ENCODE data around the gene AZIN2.

The AZIN2 gene

DNA sequence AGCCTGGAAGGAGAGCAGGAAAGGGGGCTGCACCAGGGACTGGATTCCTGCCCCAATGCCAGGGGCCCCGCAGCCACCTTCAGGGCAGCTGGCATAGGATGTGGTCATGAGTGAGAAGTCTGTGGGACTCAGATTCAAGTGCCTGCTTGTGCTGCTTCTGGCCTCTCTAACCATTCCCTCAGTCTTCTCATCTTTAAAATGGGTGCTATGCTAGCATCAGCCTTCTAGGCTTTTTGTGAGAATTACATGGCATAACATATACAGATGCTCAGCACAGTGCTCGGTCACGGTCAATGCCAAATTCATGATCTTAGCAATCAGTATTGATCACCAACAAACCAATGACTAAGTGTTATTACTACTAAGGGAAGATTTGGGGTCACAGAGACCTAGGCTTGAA lies 77.4 kb downstream of the AZIN2 start:
- DNase-seq, result no peak

DNA sequence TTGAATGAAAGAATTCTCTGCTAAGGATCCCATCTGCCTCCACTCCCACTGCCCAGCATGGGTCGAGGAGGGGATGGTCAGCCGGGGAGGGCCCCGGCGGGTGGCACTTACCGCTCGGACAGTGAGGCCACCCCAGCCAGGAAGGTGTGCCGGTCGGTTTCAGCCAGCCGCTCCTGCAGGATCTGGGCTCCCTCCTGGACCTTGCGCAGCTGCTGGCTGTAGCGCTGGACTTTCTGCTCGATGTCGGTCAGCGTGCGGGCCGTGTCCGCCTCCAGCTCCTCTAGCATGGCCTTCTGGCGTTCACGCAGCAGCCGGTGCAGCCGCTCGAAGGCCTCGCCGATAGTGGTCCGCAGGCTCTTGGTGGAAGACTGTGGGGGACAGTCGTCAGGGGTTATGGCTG lies 78.6 kb downstream of the AZIN2 start:
- DNase-seq, result no peak

DNA sequence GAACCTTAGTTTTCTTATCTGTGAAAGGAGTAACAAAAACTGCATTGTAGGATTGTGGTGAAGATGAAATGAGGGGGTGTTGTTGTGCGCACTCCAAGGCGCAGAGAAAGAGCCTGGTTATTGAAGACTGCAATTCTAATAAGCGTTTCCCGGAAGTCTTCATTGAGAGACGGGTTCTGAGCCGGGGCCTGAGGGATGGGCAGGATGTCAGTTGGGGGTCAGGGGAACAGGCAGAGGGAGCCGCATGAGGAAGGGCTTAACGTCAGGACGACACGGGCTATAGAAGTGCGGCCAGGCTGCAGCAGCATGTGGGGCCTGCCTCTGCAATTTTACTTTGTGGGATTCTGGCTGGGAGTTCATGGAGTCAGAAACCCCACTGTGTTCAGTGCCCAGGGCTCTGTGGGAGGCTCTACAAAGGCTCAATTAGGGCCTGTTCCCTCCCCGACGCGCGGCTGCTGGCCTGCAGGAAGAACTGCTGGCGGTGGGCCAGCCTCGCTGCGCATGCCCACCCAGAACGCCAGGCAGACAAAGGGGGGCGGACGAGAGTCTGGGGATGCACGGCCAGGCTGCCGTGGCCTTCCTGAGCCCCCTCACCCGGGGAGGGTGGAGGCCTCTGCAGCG lies 80.2 kb downstream of the AZIN2 start:
- no peak for DNase-seq

DNA sequence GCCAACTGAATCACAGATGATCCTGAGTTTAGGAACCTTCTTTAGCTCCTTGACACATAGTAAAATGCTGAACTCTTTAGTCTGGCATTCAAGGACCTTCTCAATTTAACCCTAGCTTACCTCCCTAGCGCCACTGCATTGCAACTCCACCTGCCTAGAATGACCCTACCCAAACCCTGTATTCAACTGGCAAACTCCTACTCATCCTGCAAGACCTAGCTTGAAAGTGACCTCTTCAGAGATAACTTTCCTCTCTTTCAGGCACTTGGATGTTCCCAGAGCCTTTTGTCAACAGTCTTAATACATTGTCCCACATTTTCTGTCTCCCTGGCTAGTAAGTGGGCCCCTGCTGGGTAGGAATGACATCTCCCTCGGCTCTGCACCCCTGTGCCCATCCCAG lies 81.2 kb downstream of the AZIN2 start:
- DNase-seq, result no peak

DNA sequence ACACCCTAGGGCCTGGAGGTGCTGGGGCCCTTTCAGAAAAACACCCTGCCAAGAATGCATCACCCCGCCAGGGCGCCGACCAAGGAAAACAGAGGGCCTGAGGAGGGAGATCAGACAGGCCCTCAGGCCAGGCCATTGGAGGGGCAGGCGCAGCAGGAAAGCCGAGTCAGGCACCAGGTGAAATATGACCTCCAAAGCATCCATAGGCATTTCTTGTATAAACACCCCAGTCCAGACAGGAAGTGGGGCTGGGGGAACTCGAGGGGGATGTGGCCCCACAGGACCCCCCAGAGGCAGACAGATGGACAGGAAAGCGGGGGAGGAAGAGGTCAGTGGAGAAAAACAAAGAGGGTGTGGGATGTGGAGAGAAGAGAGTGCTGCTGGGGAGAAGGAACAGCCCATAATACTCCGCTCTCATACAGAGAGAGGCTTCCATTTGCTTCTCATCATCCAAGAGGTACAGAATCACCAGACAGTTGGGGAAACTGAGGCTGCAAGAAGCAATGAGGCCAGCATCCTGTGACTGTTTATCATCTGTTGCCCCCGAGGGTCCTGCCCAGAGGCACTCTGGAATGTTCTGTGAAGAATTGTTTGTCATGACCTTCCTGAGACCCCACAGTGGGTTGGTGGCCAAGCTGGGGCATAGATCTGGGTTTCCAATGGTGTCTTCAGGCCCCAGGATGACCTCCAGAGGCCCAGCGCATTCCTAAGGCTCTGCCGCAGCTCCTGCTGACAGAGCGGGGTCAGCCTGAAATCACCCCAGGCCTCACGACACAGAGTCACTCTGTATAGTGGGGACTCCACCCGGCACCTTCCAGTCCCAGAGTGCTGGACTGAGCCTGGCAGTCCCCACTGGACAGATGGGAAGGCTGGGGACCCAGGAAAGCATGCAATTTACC lies 82.9 kb downstream of the AZIN2 start:
- no peak for DNase-seq

DNA sequence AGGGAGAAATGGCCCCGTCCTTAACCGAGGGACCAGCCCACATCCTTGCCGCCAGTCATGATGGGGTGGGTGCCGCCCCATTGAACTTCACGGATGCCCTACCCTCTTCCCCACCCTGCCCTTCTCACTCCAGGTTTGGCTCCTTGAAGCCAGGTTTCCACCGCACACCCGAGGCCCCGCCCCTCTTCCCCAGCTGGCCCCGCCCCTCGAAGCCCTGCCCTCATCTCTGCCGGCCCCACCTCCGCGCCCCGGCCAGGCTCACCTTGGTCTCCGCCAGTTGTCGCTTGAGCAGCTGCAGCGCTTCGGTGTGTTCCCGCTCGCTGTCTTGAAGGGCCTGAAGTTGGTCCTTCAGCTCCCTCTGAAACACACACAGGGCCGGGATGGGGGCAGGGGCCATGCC lies 84.3 kb downstream of the AZIN2 start:
- DNase-seq, result no peak

DNA sequence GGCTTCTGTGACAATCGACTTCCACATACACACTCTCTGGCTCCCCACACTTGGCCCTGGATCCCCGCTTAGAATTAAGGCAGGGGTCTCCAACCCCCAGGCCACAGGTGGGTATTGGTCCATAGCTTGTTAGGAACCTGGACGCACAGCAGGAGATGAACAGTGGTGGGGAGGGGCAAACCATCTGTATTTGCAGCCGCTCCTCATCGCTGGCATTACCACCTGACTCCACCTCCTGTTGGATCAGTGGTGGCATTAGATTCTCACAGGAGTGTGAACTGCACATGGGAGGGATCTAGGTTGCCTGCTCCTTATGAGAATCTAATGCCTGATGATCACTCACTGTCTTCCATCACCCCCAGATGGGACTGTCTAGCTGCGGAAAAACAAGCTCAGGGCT lies 84.9 kb downstream of the AZIN2 start:
- no peak for DNase-seq

DNA sequence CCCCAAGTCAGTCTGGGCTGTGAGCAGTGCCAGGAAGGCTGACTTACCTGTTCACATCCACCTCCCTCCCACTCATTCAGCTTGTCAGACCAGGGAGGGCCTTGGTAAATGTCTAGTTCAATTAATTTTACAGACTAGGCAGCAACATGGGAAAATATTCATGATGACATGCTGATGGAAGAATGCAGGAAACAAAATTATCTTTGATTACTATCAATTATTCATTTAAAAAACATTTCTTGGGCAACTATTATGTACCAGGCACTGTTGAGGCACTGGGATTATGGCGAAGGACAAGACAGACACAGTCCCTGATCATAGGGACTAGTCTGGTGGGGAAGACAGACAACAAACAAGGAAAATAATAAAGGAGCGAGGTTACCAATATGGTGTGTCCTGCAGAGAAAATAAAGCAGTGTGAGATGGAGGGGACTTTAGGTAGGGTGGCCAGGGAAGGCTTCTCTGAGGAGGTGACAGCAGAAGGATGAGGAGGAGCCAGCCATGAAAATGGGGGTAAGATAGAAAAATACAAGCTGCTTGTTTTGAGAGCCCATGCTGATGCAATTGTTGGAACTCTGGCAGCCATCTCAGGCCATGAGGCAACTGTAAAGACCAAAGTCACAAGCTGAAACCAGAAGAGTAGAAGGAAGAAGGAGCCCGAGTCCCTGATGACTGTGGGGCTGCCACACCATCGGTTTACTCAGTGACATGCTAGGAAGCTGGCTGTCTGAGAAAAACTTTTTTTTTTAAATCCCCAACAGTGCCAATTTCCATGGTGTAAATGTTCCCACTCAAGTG lies 86.9 kb downstream of the AZIN2 start:
- DNase-seq, result no peak

DNA sequence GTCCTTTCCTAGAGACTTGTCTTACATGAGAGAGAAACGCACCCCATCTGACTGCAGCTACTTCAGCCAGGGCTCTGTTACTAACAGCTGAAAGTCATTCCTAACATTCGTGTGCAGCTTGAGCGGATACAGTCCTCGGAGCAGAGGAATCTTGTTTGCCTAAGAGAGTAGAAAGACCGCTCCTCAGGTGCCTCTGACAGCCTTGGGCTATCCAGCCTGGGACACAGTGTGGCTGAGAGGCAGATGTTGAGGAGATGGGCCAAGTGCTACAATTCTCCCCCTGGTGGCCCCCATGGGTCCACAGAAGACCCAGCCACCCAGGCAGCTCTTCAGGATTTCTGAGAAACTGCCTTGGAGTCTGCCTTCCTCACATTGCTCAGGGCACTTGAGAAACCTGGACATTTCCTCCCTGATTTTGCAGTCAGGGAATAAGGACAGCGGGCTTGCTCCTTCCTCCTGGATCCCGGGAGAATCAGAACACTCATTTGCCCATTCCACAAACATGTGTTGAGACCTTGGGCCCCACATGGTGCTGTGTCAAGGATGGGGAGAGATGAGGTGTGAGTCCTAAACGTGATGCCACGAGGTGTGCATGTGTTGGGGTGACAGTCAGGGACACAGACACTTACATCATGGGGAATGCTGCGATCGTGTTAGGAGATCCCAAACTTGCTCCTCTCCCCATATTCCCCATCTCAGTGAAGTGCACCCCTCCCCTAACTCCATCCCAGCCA lies 87.8 kb downstream of the AZIN2 start:
- no peak for DNase-seq

DNA sequence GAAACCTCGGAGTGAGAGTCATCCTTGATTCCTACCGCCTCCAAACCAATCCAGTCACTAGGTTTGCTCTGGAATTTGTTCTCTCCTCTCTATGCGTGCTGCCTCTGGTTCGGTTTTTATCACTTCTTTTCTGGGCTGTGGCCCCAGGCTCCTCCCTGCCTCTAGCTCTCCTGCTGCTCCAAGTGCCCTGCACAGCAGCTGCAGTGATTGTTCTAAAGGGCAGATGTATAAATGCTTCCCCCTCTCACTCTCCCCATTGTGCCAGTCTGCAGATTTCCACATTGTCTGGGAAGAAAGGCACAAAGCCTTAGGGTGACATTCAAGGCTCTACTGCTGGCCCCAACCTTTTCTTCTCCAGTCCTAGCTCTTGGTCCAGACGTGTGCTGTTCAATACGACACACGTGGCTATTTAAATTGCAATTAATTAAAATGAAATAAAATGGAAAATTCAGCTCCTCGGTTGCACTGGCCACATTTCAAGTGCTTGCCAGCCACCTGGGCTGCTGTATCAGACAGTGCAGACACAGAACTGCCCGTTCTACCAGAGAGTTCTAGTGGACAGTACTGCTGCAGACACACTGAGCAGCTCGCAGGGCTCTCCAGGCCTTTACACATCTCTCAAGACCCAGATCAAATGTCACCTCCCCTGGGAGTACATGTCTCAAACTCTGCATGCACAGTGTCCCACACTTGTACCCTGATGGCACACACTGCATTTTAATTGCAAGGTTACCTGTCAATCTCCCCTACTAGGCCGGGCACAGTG lies 88.5 kb downstream of the AZIN2 start:
- DNase-seq, result no peak

Data from GDM1 (cell line).